GM19463 (cell line): Measurements from ENCODE around the gene CPNE7.

Source experiments
- ATAC-seq: cut with Tn5 transposase; IDR thresholded peaks from one replicate; pipeline ENCODE4 v1.9.1; 2021; ENCODE audit warnings: mild to moderate bottlenecking, moderate library complexity; ENCODE audit not compliant: unreplicated experiment

Gene CPNE7

GRCh38 chr16:89548344-89549006 is 27.1 kb upstream of the CPNE7 start:
- no peak for ATAC-seq

GRCh38 chr16:89549007-89549700 is 26.4 kb upstream of the CPNE7 start:
- ATAC-seq: no peak

GRCh38 chr16:89550421-89551007 is 25.0 kb upstream of the CPNE7 start:
- ATAC-seq: no peak

- ATAC-seq: no peak
These were observed 23.2 kb upstream of the CPNE7 start for GRCh38 chr16:89552329-89552728.

GRCh38 chr16:89552913-89553312 is 22.6 kb upstream of the CPNE7 start:
- ATAC-seq: no peak

GRCh38 chr16:89553733-89554132 is 21.8 kb upstream of the CPNE7 start:
- no peak for ATAC-seq

- ATAC-seq: no peak
These were observed 21.2 kb upstream of the CPNE7 start for GRCh38 chr16:89554343-89554742.

GRCh38 chr16:89555265-89555664 is 20.3 kb upstream of the CPNE7 start:
- no peak for ATAC-seq

- ATAC-seq: no peak
These were observed 19.8 kb upstream of the CPNE7 start for GRCh38 chr16:89555780-89556179.

- no peak for ATAC-seq
These were observed 18.5 kb upstream of the CPNE7 start for GRCh38 chr16:89556750-89557689.

- ATAC-seq: no peak
These were observed 17.7 kb upstream of the CPNE7 start for GRCh38 chr16:89557690-89558490.

- ATAC-seq: peak; percentile 88
These were observed 15.0 kb upstream of the CPNE7 start, which contains the start of gene RPL13 for GRCh38 chr16:89560378-89561141. Gene RPL13 (plus strand): TSS chr16:89560682. CDS start chr16:89560960, 278 bp downstream.

GRCh38 chr16:89561142-89561883 is 14.2 kb upstream of the CPNE7 start:
- no peak for ATAC-seq

- no peak for ATAC-seq
These were observed 13.5 kb upstream of the CPNE7 start for GRCh38 chr16:89561884-89562599.

- ATAC-seq: no peak
These were observed 12.6 kb upstream of the CPNE7 start for GRCh38 chr16:89562939-89563338.

GRCh38 chr16:89563639-89564392 is 11.7 kb upstream of the CPNE7 start:
- ATAC-seq: no peak

- ATAC-seq: no peak
These were observed 10.9 kb upstream of the CPNE7 start for GRCh38 chr16:89564476-89565255.
